Right cardiac atrium (tissue), 5 donors: ENCODE results near the gene AQP1. TPM values are rescaled to one million over a fixed set of nuclear protein-coding genes. Genes with fewer than 3 reads are reported as not detected.
A peak's percentile ranks its signal among the peaks of the same experiment; 100 is the strongest.

ENCODE experiments used
- ATAC-seq, 2 donors: fragments of 200-7000 bp; cut with Tn5 transposase; one replicate each; pipeline versions ENCODE4 v1.8.0 to v1.9.1; 2020; ENCODE audit warnings: moderate library complexity in 2 of 2, mild to moderate bottlenecking in 1 of 2
- DNase-seq, 3 donors: peaks; one replicate each; pipeline ENCODE4 v3.0.0-alpha.2; 2020
- H3K27ac ChIP-seq: one replicate; pipeline ENCODE4 v1.5.1; 2013; ENCODE audit warnings: mild to moderate bottlenecking, low read length, control low read depth, moderate library complexity
- H3K27me3 ChIP-seq: one replicate; pipeline ENCODE4 v1.6.1; 2013; ENCODE audit not compliant: control insufficient read depth, insufficient read depth
- H3K4me1 ChIP-seq: one replicate; pipeline ENCODE4 v1.6.1; 2013; ENCODE audit warnings: low read length; ENCODE audit not compliant: control insufficient read depth, insufficient read depth
- H3K4me3 ChIP-seq: one replicate; pipeline ENCODE4 v1.5.1; 2013; ENCODE audit warnings: low read length, control low read depth
- H3K9me3 ChIP-seq: one replicate; pipeline ENCODE4 v1.6.1; 2013; ENCODE audit warnings: low read length; ENCODE audit not compliant: control insufficient read depth
- WGBS: extraction: QIAGEN DNeasy Blood & Tissue Kit; methylation state at CpG from one replicate; pipeline ENCODE4 v1.1.7; 2013; 5-methylcytosine and 5-hydroxymethylcytosine counted together
- intact Hi-C, 4 donors: fragments of 100-400 bp; cut with DNase I; formaldehyde crosslinking; loops; one replicate each; pipeline versions ENCODE4 v1.11.0 to v1.14.0; 2022 to 2023
- polyA plus RNA-seq: library from polyadenylated mRNA; stranded (reverse); fragments of 200-250 nt; gene quantifications from one replicate; pipeline ENCODE4 v1.2.3, GENCODE V29; 2013
- total RNA-seq, 4 donors: library from RNA; stranded (reverse); fragmentation: NEBNext Ultra II Directional; extraction: Animal tissue kit (Norgen Biotek cat#: 25700); gene quantifications; one replicate each; pipeline ENCODE4 v1.2.1, GENCODE V29; 2021
- donor health status: healthy with polysubstance abuse.
- donor health status: DM: no; HTN: yes; CAD: no.
- donor health status: DM: no; HTN: no; CAD: no.
- donor health status: DM: no; HTN: yes; CAD: no; lungs with severe emphysema.
- donor health status: DM: yes; HTN: yes; CAD: no.

The AQP1 gene
- total and polyA plus RNA-seq, 5 donors: 187 to 254 (median 219) TPM

DNA sequence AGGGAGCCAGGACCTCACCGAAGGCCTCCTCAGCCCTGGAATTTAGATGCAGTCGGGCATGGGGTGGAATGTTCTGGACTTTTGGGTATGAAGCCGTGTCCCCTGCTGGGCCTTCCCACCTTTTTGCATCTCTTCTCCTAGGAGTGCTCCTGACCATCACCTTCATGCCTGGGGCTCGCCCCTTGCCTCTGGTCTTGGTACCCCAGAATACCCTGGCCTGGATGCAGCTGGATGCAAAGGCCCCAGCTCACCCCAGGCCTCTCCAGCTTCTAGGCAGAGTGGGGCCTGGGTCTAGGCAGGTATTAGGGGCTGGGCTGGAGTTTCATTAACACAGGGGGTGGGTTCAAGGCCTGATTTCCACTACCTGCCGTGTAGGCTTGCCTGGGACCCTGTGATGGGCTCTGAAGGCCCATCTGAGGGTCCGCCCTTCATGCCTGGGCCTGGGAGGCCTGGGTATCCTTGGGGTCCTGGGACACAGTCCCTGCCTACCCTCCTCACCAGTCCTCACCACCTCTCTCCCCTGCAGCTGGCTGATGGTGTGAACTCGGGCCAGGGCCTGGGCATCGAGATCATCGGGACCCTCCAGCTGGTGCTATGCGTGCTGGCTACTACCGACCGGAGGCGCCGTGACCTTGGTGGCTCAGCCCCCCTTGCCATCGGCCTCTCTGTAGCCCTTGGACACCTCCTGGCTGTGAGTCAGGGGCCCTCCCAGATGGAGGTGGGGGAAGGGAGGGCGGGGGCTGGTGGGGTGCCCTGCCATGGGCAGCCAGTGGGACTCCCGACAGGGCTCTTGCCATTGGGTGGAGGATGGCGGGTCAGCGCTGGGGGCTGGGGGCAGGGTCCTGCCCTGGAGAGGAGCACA, 10.1 kb downstream of the AQP1 start:
- 75% methylated on average over 19 of the region's 19 CpGs for WGBS
- Histone ChIP-seq H3K9me3 (no peaks in the 10 kb centered on the region), H3K27ac (peak overlapping the region; percentile 94), H3K27me3 (no peaks in the 10 kb centered on the region), H3K4me1 (peaks cover 33% of the 10 kb centered on the region), H3K4me3 (no peak overlapping the region)
- DNase-seq (peak; percentile 14 to 66 (median 65)), ATAC-seq (peak; percentile 1 to 2)
- intact Hi-C loops: loop anchor here in 1 of 4 donors (5.0 kb wide), 1 partner anchor 41 kb away; the partner anchor contains the start of gene GHRHR

DNA sequence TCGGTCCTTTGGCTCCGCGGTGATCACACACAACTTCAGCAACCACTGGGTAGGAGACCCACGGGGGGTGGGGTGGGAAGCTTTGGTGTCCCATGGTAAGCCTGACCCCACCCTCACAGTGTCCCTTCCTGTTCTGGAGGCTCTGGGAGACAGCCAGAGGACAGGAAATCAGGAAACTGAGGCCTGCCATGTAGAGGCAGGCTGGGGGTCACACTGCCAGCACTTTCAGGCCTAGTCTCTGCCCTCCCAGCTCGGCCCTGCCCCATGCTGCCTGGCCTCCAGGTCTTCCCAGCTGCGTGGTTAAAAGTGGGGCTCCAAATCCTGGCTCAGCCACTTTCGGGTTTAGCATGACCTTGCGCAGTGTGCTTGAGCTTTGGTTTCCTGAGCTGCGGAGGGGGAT, 10.9 kb downstream of the AQP1 start:
- DNase-seq (peak; percentile 14 to 45 (median 27)), ATAC-seq (no peak)
- H3K27ac ChIP-seq: peak overlapping the region; percentile 25
- intact Hi-C loops: loop anchor here in 1 of 4 donors (5.0 kb wide), 1 partner anchor 40 kb away; the partner anchor contains the start of gene GHRHR
- no peaks in the 10 kb centered on the region for H3K27me3 ChIP-seq
- no peaks in the 10 kb centered on the region for H3K9me3 ChIP-seq
- 88% methylated on average over 9 of the region's 9 CpGs for WGBS
- H3K4me3 ChIP-seq: no peak overlapping the region
- H3K4me1 ChIP-seq: peaks cover 33% of the 10 kb centered on the region

DNA sequence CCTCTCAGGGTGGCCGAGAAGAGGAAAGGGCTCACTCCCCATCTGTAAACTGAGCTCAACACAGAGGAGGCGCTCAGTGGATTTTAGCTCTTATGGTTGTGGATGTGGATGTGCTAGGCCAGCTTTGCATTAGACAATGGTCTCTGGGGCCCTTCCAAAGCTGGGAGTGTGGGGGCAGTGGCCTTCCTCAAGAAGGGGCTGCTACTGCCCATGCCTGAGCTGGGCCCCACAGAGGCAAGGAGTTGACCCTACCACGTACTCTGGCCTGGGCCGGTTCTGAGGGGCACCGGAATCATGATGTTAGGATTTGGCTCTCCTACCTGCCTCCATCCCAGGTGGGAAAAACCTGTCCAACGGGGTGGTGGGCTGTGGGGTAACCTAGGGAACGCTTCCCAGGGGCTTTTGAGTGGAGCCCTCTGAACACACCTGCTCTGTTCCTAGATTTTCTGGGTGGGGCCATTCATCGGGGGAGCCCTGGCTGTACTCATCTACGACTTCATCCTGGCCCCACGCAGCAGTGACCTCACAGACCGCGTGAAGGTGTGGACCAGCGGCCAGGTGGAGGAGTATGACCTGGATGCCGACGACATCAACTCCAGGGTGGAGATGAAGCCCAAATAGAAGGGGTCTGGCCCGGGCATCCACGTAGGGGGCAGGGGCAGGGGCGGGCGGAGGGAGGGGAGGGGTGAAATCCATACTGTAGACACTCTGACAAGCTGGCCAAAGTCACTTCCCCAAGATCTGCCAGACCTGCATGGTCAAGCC, 11.5 kb downstream of the AQP1 start:
- intact Hi-C loops: loop anchor here in 1 of 4 donors (5.0 kb wide), 1 partner anchor 39 kb away; the partner anchor contains the start of gene GHRHR
- DNase-seq: peak; percentile 7 to 54 (median 41)
- 93% methylated on average over 19 of the region's 19 CpGs for WGBS

GRCh38 chr7:30923774-30924413, 12.2 kb downstream of the AQP1 start:
- no peak overlapping the region for H3K27ac ChIP-seq
- ATAC-seq: no peak

More for the DNA sequence above, 11.5 kb downstream of the AQP1 start:
- ATAC-seq: no peak
- Histone ChIP-seq H3K27ac (no peak overlapping the region), H3K9me3 (no peaks in the 10 kb centered on the region), H3K4me3 (no peak overlapping the region), H3K4me1 (peaks cover 32% of the 10 kb centered on the region), H3K27me3 (no peaks in the 10 kb centered on the region)

GRCh38 chr7:30924624-30925023, 13.0 kb downstream of the AQP1 start:
- peak in 2 of 3 donors; percentile 3 to 20 for DNase-seq
- Histone ChIP-seq H3K4me3 (no peak overlapping the region), H3K27ac (no peak overlapping the region), H3K4me1 (peaks cover 26% of the 10 kb centered on the region), H3K9me3 (no peaks in the 10 kb centered on the region), H3K27me3 (no peaks in the 10 kb centered on the region)
- intact Hi-C loops: loop anchor here in 1 of 4 donors (5.0 kb wide), 1 partner anchor 38 kb away; the partner anchor contains the start of gene GHRHR
- no peak for ATAC-seq

More at GRCh38 chr7:30923774-30924413, 12.2 kb downstream of the AQP1 start:
- intact Hi-C loops: loop anchor here in 1 of 4 donors (5.0 kb wide), 1 partner anchor 38 kb away; the partner anchor contains the start of gene GHRHR
- H3K4me1 ChIP-seq: peaks cover 26% of the 10 kb centered on the region
- no peaks in the 10 kb centered on the region for H3K27me3 ChIP-seq
- peak in 2 of 3 donors; percentile 5 to 20 for DNase-seq
- H3K4me3 ChIP-seq: no peak overlapping the region
- WGBS: 84% methylated on average over 13 of the region's 13 CpGs
- H3K9me3 ChIP-seq: no peaks in the 10 kb centered on the region

GRCh38 chr7:30925117-30925516, 13.5 kb downstream of the AQP1 start:
- intact Hi-C loops: no loop called here
- ATAC-seq (no peak), DNase-seq (peak in 1 of 3 donors; percentile 2)
- H3K27me3 ChIP-seq: no peaks in the 10 kb centered on the region
- no peak overlapping the region for H3K27ac ChIP-seq
- no peak overlapping the region for H3K4me3 ChIP-seq
- H3K4me1 ChIP-seq: peaks cover 21% of the 10 kb centered on the region
- 50% methylated on average over 2 of the region's 2 CpGs for WGBS
- no peaks in the 10 kb centered on the region for H3K9me3 ChIP-seq

DNA sequence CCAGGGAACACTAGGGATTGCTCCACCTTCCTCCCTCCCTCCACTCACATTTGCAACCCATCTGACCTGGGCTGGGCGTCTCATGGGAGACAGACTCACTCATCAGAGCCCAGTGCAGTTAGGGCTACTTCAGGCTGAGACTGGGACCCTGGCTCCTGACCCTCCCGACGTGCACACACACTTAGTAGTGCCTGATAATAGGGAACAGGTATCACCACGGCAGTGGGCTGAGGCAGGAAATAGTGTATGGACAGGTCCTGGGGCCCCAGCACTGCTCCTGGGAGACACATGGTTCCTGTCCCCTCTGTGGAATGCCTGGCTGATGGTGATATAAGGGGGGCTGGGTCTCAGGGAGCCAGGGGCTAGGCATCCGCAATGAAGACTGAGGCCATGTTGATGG, 14.3 kb downstream of the AQP1 start:
- Histone ChIP-seq H3K4me3 (no peak overlapping the region), H3K4me1 (peaks cover 18% of the 10 kb centered on the region), H3K27me3 (no peaks in the 10 kb centered on the region), H3K9me3 (no peaks in the 10 kb centered on the region), H3K27ac (no peak overlapping the region)
- intact Hi-C loops: no loop called here
- ATAC-seq: peak in 1 of 2 donors; percentile 5
- peak in 1 of 3 donors; percentile 2 for DNase-seq
- WGBS: 49% methylated on average over 5 of the region's 5 CpGs

DNA sequence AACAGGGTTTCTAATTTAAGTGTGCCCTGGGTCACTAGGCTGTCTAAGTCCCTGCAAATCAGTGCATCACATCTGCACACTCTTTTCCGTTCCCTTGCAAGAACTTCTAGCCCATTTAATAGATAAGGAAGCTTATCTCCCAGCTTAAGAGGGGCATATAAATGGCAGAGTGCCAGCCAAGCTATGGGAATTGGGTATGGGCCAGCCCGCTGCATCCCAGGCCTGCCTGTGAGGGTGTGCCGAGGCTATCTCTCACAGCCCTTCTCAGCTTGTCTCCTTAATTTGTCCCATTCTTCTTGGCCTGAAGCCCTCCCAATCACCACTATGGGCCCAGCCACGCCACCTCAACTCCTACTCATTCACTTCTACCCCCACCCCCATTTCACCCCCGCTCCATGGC, 14.7 kb downstream of the AQP1 start:
- Histone ChIP-seq H3K27me3 (no peaks in the 10 kb centered on the region), H3K27ac (no peak overlapping the region), H3K4me1 (peaks cover 20% of the 10 kb centered on the region), H3K4me3 (no peak overlapping the region), H3K9me3 (no peaks in the 10 kb centered on the region)
- ATAC-seq (no peak), DNase-seq (peak; percentile 10 to 43 (median 39))
- 59% methylated on average over 5 of the region's 5 CpGs for WGBS
- intact Hi-C loops: no loop called here

DNA sequence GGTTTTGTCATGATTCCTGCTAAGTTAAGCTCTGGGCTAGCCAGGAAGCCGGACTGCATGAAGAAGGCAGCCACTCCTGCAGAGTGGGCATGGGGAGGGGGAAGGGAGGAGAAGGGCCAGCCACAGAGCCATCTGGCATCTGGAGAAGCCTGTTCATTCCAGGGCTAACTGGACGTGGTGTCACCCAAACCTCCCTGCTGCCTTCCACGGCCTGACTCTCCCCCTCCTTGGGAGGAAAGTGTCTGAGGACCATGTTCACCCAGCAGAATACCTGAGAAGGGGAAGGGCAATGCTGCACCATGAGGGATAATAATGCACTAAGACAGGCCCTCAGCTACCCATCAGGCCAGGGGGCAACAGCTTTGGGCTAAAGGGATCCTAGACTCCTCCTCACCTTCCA, 15.4 kb downstream of the AQP1 start:
- no peak overlapping the region for H3K27ac ChIP-seq
- WGBS: 92% methylated on average over 3 of the region's 3 CpGs
- no peaks in the 10 kb centered on the region for H3K27me3 ChIP-seq
- ATAC-seq (no peak), DNase-seq (peak in 2 of 3 donors; percentile 6 to 7)
- peaks cover 14% of the 10 kb centered on the region for H3K4me1 ChIP-seq
- intact Hi-C loops: no loop called here
- H3K4me3 ChIP-seq: no peak overlapping the region
- no peaks in the 10 kb centered on the region for H3K9me3 ChIP-seq

GRCh38 chr7:30927559-30927958, 15.9 kb downstream of the AQP1 start:
- H3K27me3 ChIP-seq: no peaks in the 10 kb centered on the region
- peaks cover 12% of the 10 kb centered on the region for H3K4me1 ChIP-seq
- H3K27ac ChIP-seq: no peak overlapping the region
- 81% methylated on average over 3 of the region's 3 CpGs for WGBS
- no peaks in the 10 kb centered on the region for H3K9me3 ChIP-seq
- peak in 1 of 3 donors; percentile 1 for DNase-seq
- intact Hi-C loops: no loop called here
- no peak overlapping the region for H3K4me3 ChIP-seq
- no peak for ATAC-seq
